Uterus (tissue), 4 donors: Measurements from ENCODE around the gene GARIN1A. TPM values are rescaled to one million over a fixed set of nuclear protein-coding genes. Genes with fewer than 3 reads are reported as not detected.

Experiments used
- DNase-seq, 2 donors: peaks; one replicate each; pipeline ENCODE4 v3.0.0-alpha.2; 2019 to 2020
- H3K27ac ChIP-seq, 2 donors: fragments of 200-600 bp; sonication (generic); 1 replicate in 1 of 2; 2 replicates in 1 of 2; pipeline ENCODE4 v1.5.1; 2016 to 2018
- H3K27me3 ChIP-seq, 2 donors: fragments of 200-600 bp; sonication (generic); one replicate each; pipeline ENCODE4 v1.5.1; 2018 to 2019; ENCODE audit warnings: control low read depth in 1 of 2
- H3K36me3 ChIP-seq, 2 donors: fragments of 200-600 bp; sonication (generic); one replicate each; pipeline ENCODE4 v1.5.1; 2019; ENCODE audit warnings: control low read depth in 1 of 2
- H3K4me1 ChIP-seq, 2 donors: fragments of 200-600 bp; sonication (generic); one replicate each; pipeline ENCODE4 v1.5.1; 2018 to 2019; ENCODE audit warnings: control low read depth in 1 of 2
- H3K4me3 ChIP-seq, 2 donors: fragments of 200-600 bp; sonication (generic); 1 replicate in 1 of 2; 2 replicates in 1 of 2; pipeline ENCODE4 v1.5.1; 2018 to 2019; ENCODE audit warnings: mild to moderate bottlenecking in 1 of 2
- H3K9me3 ChIP-seq, 2 donors: fragments of 200-600 bp; sonication (generic); one replicate each; pipeline ENCODE4 v1.5.1; 2019; ENCODE audit warnings: control low read depth in 1 of 2
- POLR2A ChIP-seq, 2 donors: fragments of 450-650 bp; IDR thresholded peaks; one replicate each; pipeline ENCODE4 v1.6.1; 2016; ENCODE audit warnings: antibody characterized with exemption in 2 of 2, mild to moderate bottlenecking in 1 of 2, moderate library complexity in 1 of 2
- intact Hi-C: fragments of 100-400 bp; cut with DNase I; formaldehyde crosslinking; loops from one replicate; pipeline ENCODE4 v1.15.1; 2023; ENCODE audit warnings: low total_unique reads
- small RNA-seq: library from RNA; depleted of rRNA; stranded (forward); fragments of <200 nt; gene quantifications from one replicate; pipeline ENCODE3, GENCODE V24; 2016
- total RNA-seq, 4 donors: library from RNA; depleted of rRNA in 3 of 4; stranded (reverse); fragments of >200 nt in 3 of 4; gene quantifications; one replicate each; pipeline versions ENCODE4 v1.1.0 to v1.2.4, GENCODE V29; 2014 to 2023
- TF ChIP-seq, protein P1 (sequence below), 4 experiments: fragments of 200-600 bp in 2 of 4; fragments of 450-650 bp in 2 of 4; sonication (generic) in 2 of 4; IDR thresholded peaks; one replicate each; pipeline ENCODE4 v1.5.1; 2016 to 2019; ENCODE audit warnings: antibody characterized with exemption in 4 of 4, mild to moderate bottlenecking in 2 of 4, moderate library complexity in 1 of 4
- donor health status: DM: yes; HTN: yes; CAD: no.

GARIN1A gene
- total RNA-seq, 4 donors from 2014 or later: 0.35 to 6.6 TPM; not detected in 2

DNA sequence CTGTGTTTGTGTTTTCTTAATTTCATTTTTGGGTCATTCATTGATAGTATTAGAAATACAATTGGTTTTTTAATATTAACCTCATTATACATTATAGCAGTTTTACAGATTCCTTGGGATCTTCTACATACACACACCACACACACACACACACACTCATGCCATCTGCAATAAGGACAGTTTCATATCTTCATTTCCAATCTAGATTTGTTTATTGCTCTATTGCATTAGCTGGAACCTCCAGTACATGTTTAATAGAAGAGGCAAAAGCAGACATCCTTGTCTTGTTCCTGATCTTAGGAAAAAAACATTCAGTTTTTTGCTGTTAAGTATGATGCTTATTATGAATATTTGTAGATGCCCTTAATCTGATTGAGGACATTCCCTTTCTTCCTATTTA is 49.3 kb downstream of the GARIN1A start:
- no peak overlapping the region for H3K27ac ChIP-seq
- H3K4me1 ChIP-seq: no peaks in the 10 kb centered on the region
- no peak overlapping the region for H3K4me3 ChIP-seq
- no peak for DNase-seq
- intact Hi-C loops: no loop called here
- no peak for TF ChIP-seq POLR2A (IDR thresholded peaks at IDR 0.05)
- TF ChIP-seq, protein P1, sequence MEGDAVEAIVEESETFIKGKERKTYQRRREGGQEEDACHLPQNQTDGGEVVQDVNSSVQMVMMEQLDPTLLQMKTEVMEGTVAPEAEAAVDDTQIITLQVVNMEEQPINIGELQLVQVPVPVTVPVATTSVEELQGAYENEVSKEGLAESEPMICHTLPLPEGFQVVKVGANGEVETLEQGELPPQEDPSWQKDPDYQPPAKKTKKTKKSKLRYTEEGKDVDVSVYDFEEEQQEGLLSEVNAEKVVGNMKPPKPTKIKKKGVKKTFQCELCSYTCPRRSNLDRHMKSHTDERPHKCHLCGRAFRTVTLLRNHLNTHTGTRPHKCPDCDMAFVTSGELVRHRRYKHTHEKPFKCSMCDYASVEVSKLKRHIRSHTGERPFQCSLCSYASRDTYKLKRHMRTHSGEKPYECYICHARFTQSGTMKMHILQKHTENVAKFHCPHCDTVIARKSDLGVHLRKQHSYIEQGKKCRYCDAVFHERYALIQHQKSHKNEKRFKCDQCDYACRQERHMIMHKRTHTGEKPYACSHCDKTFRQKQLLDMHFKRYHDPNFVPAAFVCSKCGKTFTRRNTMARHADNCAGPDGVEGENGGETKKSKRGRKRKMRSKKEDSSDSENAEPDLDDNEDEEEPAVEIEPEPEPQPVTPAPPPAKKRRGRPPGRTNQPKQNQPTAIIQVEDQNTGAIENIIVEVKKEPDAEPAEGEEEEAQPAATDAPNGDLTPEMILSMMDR (IDR thresholded peaks at IDR 0.05): no peak
- no peaks in the 10 kb centered on the region for H3K9me3 ChIP-seq
- H3K27me3 ChIP-seq: no peaks in the 10 kb centered on the region
- H3K36me3 ChIP-seq: no peaks in the 10 kb centered on the region

Small RNA genes within 50 kb of the gene (small RNA-seq; reads per million reads assigned to genes)
- gene RNA5SP242 (6.7 reads per million, percentile 88 among the genes with 10 or more reads in this experiment), gene RNA5SP243 (0.60 reads per million, percentile 11 among the genes with 10 or more reads in this experiment), gene RNU6-177P (not detected)

Other genes with a start within 250 kb of the GARIN1A start
- gene HILPDA, start 216.4 kb upstream of the GARIN1A start, total RNA-seq: 10 to 100 TPM; 14.4 to 55.6 (median 31.3) TPM
- gene METTL2B, start 195.5 kb upstream of the GARIN1A start, total RNA-seq: 10 to 100 TPM; 15.0 to 45.7 (median 26.5) TPM
- 100 to 1,000 TPM in 3 of 4 donors, 10 to 100 TPM in 1; 83.0 to 334 (median 108) TPM for gene CALU, start 67.1 kb downstream of the GARIN1A start, total RNA-seq
- not detected for gene OPN1SW, start 103.5 kb downstream of the GARIN1A start, total RNA-seq
- gene CCDC136, start 119.7 kb downstream of the GARIN1A start, total RNA-seq: 10 to 100 TPM; 11.5 to 26.4 (median 14.8) TPM
- gene FLNC, start 158.1 kb downstream of the GARIN1A start, total RNA-seq: 100 to 1,000 TPM in 2 of 4 donors, 10 to 100 TPM in 2; 16.5 to 126 (median 105) TPM
- 100 to 1,000 TPM in 1 of 4 donors, 10 to 100 TPM in 3; 31.2 to 137 (median 61.3) TPM for gene ATP6V1F, start 190.6 kb downstream of the GARIN1A start, total RNA-seq
- 1 to 10 TPM in 1 of 4 donors, under 1 TPM in 1, not detected in 2; 0.18 to 3.5 TPM for gene KCP, start 238.4 kb downstream of the GARIN1A start, total RNA-seq